ENCODE measurements around the gene HRH1. TPM values are rescaled to one million over a fixed set of nuclear protein-coding genes. Genes with fewer than 3 reads are reported as not detected.
"Not testable (repeated sequence)": the region's sequence is repeated elsewhere in the genome, so short reads cannot be mapped to it uniquely, and the experiment has no call there.

The HRH1 gene
- total RNA-seq, 1 donor, result 20.6 TPM

GRCh38 chr3:11168881-11169805 is 14.8 kb downstream of the HRH1 start:
- TF ChIP-seq, protein P1, sequence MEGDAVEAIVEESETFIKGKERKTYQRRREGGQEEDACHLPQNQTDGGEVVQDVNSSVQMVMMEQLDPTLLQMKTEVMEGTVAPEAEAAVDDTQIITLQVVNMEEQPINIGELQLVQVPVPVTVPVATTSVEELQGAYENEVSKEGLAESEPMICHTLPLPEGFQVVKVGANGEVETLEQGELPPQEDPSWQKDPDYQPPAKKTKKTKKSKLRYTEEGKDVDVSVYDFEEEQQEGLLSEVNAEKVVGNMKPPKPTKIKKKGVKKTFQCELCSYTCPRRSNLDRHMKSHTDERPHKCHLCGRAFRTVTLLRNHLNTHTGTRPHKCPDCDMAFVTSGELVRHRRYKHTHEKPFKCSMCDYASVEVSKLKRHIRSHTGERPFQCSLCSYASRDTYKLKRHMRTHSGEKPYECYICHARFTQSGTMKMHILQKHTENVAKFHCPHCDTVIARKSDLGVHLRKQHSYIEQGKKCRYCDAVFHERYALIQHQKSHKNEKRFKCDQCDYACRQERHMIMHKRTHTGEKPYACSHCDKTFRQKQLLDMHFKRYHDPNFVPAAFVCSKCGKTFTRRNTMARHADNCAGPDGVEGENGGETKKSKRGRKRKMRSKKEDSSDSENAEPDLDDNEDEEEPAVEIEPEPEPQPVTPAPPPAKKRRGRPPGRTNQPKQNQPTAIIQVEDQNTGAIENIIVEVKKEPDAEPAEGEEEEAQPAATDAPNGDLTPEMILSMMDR (IDR thresholded peaks at IDR 0.05; ENCODE audit: insufficient read depth, low read length), result no peak
- DNase-seq (ENCODE audit: low read depth), result no peak
- H3K4me3 ChIP-seq (ENCODE audit: low read depth, low read length), result no peak overlapping the region

DNA sequence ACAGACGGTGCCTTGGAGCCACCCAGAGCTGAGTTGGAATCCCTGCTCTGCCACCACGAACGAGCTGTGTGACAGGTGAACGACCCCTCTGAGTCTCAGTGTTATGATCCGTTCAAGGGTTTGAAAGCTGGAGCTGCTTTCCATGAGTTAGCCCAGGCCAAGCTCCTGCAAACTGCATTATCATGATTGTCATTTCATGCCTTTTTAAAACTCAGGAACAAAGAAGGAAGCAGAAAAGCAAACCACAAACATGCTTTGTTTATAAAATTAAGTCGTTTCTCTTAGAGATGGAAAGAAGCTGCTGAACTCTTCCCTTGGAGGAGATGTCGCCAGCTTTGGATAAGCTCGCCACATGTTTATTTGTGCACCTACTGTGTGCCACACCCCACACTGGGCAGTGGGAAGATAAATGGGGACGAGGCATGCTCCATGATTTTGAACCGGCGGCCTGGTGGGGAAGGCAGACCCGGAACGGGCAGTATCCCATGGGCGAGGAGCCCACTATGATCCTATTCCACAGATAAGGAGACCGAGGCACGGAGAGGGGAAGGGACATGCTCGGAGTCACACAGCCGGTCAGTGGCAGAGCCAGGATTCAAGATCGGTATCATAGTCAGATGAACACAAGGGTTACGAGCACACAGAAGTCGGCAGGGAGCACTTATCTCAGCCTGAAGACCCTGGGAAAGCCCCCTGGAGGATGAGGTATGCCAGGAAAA is 15.9 kb downstream of the HRH1 start:
- DNase-seq (ENCODE audit: low read depth), result no peak
- H3K4me3 ChIP-seq (ENCODE audit: low read depth, low read length), result no peak overlapping the region
- TF ChIP-seq, protein P1 (IDR thresholded peaks at IDR 0.05; ENCODE audit: insufficient read depth, low read length), result no peak

- TF ChIP-seq, protein P1 (IDR thresholded peaks at IDR 0.05; ENCODE audit: insufficient read depth, low read length), result no peak
- H3K4me3 ChIP-seq (ENCODE audit: low read depth, low read length), result no peak overlapping the region
- peak; percentile 61 for DNase-seq (ENCODE audit: low read depth)
Measured at GRCh38 chr3:11172096-11172690, 17.9 kb downstream of the HRH1 start.

DNA sequence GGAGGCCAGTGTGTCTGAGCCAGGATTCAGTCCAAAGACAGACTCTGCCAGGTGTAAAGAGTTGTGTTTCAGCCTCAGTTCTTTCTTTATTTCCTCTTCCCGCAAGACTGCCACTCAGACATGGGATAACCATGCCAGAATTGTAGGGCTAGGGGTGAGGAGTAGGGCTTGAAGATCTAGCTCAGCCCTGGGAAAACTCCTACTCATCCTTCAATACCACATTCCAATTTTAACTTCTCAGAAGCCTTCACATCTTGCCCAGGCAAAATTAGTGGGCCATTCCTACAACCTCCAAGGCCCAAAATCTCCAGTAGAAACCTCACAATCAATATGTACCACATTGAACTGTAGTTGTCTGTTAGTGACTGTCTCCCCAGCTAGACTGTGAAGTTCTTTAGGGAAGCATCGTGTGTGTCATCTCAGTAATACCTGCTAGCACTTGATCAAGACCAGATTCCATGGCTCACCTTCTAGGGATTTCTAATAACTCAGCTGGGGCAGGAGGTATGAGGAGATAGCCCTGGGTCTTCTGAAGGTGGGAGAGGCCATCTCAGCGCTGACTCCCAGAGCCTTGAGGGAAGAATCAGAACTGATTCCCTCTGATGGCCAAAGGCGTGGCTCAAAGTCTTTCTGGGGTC is 19.7 kb downstream of the HRH1 start:
- H3K4me3 ChIP-seq (ENCODE audit: low read depth, low read length), result no peak overlapping the region
- TF ChIP-seq, protein P1 (IDR thresholded peaks at IDR 0.05; ENCODE audit: insufficient read depth, low read length), result no peak
- no peak for DNase-seq (ENCODE audit: low read depth)

DNA sequence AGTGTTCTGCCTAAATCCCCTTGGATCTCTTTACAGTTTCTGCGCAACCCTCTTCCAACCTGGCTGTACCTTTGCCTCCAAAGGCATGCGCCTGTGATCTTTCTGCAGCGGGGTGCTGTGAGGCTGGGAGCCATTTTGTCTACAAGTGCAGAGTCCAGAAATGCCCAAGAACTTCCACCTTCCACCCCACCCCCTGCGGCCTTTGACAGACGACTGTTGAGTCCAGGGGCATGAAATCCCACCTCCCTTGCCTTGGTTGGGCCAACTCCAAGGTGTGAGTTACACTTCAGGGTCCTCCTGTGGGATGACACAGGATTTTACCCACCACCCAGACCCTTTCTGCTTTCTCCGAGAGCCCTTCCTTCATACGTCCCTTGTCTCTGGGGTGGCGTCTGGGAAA is 24.1 kb downstream of the HRH1 start:
- H3K4me3 ChIP-seq (ENCODE audit: low read depth, low read length), result no peak overlapping the region
- no peak for DNase-seq (ENCODE audit: low read depth)
- TF ChIP-seq, protein P1 (IDR thresholded peaks at IDR 0.05; ENCODE audit: insufficient read depth, low read length), result no peak

- DNase-seq (ENCODE audit: low read depth); H3K4me3 ChIP-seq (ENCODE audit: low read depth, low read length): not testable (repeated sequence)
Measured at GRCh38 chr3:11184328-11184969, 30.2 kb downstream of the HRH1 start.

All from fibroblast of the aortic adventitia (primary cell).